Stimulated activated CD4-positive, alpha-beta T cell treated with anti-CD3 and anti-CD28 coated beads, Interleukin-2, amount 100 ng/mL, for 24 hours (primary cell): ENCODE data around the gene ANKRD9.

Experiments used
- DNase-seq, 2 donors: peaks; one replicate each; pipeline ENCODE4 v3.0.0-alpha.2; 2020

Gene ANKRD9

DNA sequence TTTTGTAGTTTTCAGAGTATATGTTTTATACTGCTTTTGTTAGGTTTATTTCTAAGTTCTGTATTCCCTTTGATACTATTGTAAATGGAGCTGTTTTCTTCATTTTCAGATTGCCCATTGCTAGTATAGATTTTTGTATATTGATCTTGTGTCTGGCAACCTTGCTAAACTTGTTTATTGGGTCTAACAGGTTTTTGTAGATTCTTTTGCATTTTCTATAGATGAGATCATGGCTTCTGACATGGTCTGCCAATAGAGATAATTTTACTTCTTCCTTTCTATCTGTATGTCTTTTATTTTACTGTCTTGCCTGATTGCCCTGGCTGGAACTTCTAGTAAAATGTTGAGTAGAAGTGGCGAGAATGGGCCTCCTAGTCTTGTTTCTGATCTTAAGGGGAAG is 40.3 kb downstream of the ANKRD9 start:
- no peak for DNase-seq

DNA sequence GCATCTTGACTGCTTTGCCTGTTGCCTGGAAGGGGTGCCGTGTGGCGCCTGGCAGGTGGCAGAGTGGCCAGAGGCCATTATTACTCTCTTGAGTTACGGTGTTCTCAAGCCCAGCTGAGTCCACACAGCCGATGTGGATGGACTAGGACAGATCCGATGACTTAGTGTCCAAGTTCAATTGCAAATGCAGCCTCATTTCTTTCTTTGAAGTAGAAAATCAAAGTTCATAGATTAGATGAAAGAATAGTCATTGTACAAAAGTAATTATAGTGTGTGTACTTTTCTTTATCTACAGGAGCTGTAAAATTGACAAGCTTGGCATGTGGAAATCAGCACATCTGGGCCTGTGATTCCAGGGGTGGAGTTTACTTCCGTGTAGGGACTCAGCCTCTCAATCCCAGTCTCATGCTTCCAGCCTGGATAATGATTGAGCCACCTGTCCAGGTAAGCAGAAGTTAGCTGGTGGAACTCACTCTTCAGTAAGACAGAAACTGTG is 44.7 kb downstream of the ANKRD9 start:
- no peak for DNase-seq

DNA sequence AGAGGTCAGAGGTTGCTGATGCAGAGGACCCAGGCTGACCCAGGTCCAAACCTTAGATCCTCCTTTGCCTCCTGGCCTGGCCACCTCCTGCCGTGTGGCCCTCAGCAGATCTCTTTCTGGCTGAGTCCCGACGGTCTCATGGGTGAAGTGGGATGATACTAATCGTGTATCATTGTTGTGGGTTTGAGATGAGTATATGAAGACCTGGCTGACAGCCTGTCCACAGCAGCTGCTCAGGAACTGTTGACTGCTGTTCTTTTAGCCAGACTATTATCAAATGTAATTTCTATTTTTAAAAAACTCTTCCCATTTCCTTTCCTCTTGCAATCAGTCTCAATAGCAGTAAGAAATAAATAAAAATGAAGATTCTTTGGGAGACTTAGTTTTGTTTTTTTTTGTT is 45.6 kb downstream of the ANKRD9 start:
- no peak for DNase-seq

DNA sequence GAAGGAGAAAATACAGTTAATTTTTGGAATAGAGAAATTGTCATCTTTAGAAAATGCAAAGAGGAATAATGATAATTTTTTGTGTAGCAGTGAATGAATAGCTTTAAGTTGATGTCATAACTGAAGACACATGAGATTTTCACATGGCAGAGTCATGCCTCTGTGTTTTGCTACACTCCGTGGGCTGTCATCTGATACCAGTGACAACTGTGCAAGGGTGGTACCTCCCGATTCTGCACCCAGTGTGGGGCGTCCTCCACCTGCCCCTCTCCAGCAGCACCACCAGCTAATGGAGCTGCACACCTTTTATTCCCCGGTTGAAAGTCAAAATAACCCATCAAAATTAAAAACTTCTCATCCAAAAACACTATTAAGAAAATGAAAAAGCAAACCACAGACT is 47.2 kb downstream of the ANKRD9 start:
- DNase-seq = no peak

DNA sequence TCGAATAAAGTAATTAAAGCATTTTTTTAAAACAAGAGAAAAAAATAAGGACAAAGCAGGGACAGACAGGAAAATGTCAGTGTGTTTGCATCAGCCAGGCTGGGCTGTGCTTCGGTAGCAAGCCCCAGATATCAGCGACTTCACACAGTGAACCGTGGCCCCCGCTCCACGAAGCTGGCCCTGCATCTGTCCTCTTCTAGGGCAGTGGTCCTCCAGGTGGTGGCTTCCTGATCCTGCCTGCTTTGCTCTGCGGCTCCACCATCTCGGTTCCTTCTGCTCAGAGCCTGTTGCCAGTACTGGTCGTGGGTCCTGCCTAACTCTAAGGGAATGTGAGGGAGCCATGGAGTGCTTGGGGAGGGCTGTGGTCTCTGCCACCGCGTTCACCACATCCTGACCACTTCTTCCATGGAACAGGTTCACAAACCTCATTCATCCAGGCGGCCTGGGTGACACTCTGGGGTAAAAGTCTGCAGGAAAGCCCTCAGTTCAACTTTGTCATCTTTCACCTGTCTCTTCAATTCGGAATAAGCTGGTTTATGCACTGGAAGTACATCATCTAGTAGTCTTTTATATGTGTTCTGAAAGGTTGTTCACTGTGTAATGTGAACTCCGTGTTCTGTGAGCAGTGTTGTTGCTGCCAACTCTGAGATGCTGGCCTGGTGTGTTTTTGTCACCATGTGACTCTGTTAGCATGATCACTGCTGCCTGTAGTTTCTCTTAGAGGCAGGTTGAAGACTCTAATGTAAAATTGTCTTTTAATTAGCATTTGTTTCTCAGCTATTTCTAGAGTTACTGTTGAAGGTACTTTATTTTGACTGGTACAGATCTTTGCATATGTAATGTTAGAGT is 47.9 kb downstream of the ANKRD9 start:
- no peak for DNase-seq

DNA sequence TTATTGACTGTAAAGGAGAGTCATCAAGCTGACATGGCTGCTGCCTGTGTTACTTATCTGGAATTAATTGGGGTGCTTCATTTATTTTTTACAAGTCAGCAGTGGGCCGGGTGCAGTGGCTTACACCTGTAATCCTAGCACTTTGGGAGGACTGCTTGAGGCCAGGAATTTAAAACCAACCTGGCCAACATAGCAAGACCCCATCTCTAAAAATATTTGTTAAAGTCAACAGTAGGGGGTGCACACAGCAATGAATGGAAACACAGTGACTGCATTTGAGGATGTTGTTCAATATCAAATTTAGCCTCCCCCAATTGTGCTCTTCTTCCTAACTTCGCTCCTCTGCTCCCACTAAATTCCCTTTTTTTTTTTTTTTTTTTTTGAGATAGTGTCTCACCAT is 52.1 kb downstream of the ANKRD9 start:
- DNase-seq = no peak

DNA sequence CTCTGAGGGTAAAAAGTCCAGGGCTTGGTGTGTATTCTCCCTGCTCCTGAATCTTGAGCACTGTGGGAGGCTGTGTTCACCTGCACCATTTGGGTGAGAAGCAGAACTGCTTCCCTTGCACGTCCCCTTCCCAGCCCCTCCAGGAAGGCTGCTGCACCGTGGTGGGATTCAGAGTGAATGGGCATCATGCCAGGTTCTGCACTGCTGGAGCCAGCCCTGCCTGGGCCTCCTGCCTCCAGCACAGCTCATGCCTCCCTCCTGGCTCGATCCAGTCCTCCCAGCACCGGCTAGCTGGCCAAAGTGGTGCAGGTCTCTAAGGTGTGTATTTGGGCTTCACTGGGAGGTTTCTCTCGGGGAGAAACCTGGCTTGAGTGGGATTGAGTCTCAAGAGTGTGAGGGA is 54.9 kb downstream of the ANKRD9 start:
- DNase-seq = no peak

DNA sequence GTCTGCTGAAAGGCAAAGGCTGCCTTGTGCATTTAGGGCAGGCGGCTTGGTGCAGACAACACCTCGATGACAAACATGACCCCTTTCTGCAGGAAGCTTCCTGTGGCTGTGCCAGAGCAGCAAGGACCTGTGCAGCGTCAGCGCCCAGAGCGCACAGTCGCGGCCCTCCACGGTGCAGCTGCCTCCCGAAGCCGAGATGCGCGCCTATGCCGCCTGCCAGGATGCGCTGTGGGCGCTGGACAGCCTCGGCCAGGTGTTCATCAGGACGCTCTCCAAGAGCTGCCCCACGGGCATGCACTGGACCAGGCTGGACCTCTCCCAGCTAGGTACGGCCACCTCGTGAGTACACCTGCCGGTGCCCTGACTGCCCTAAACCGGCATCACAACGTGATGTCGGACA is 57.3 kb downstream of the ANKRD9 start:
- no peak for DNase-seq
